ENCODE data around the gene ITGA8. TPM values are rescaled to one million over a fixed set of nuclear protein-coding genes. Genes with fewer than 3 reads are reported as not detected.
"Not testable (repeated sequence)": the region's sequence is repeated elsewhere in the genome, so short reads cannot be mapped to it uniquely, and the experiment has no call there.

ITGA8 gene
- total and polyA plus RNA-seq, 9 donors, result 3.5 to 58.0 (median 6.8) TPM

GRCh38 chr10:15482156-15482555, 237.6 kb downstream of the ITGA8 start:
- TF ChIP-seq EP300 (IDR thresholded peaks at IDR 0.05), result no peak
- TF ChIP-seq, protein P1, sequence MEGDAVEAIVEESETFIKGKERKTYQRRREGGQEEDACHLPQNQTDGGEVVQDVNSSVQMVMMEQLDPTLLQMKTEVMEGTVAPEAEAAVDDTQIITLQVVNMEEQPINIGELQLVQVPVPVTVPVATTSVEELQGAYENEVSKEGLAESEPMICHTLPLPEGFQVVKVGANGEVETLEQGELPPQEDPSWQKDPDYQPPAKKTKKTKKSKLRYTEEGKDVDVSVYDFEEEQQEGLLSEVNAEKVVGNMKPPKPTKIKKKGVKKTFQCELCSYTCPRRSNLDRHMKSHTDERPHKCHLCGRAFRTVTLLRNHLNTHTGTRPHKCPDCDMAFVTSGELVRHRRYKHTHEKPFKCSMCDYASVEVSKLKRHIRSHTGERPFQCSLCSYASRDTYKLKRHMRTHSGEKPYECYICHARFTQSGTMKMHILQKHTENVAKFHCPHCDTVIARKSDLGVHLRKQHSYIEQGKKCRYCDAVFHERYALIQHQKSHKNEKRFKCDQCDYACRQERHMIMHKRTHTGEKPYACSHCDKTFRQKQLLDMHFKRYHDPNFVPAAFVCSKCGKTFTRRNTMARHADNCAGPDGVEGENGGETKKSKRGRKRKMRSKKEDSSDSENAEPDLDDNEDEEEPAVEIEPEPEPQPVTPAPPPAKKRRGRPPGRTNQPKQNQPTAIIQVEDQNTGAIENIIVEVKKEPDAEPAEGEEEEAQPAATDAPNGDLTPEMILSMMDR (IDR thresholded peaks at IDR 0.05), result no peak
- no peak for TF ChIP-seq POLR2A (IDR thresholded peaks at IDR 0.05)
- Histone ChIP-seq H3K4me1 (ENCODE audit: insufficient read depth) (no peaks in the 10 kb centered on the region), H3K27ac (no peak overlapping the region), H3K9me3 (no peaks in the 10 kb centered on the region), H3K4me3 (no peak overlapping the region), H3K36me3 (no peaks in the 10 kb centered on the region), H3K27me3 (no peaks in the 10 kb centered on the region)
- WGBS, 3 donors, result 43 to 50% (median 45%) methylated on average over 2 of the region's 2 CpGs
- DNase-seq, result no peak
- intact Hi-C loops (cut with DNase I), result no loop called here

DNA sequence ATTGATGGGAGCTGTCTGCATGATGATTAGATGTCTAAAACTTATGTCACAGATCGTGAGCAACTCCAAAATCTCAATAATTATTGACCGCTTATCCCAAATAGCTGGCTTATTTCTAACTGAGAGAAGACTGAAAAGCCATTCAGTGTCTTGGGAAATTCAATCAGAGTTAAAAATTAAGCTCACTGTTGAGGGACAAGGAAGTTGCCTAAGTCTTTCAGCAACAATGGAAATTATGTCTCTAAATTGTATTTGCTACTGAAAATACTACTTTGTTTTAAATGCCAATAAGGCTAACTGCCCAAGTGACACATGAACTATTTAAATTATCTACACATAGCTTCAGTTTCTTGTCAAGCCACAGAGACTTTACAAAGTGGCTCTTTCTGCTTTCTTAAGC, 240.8 kb downstream of the ITGA8 start:
- Histone ChIP-seq H3K36me3 (no peaks in the 10 kb centered on the region), H3K27ac (no peak overlapping the region), H3K4me3 (no peak overlapping the region), H3K9me3 (no peaks in the 10 kb centered on the region), H3K27me3 (no peaks in the 10 kb centered on the region), H3K4me1 (ENCODE audit: insufficient read depth) (no peaks in the 10 kb centered on the region)
- no peak for DNase-seq
- 76 to 91% (median 85%) methylated on average over 2 of the region's 2 CpGs for WGBS, 3 donors
- intact Hi-C loops (cut with DNase I), result no loop called here
- TF ChIP-seq, protein P1 (IDR thresholded peaks at IDR 0.05), result no peak
- TF ChIP-seq POLR2A (IDR thresholded peaks at IDR 0.05), result no peak

GRCh38 chr10:15478429-15478828, 241.3 kb downstream of the ITGA8 start:
- DNase-seq, result no peak
- 80 to 82% (median 80%) methylated on average over 6 of the region's 6 CpGs for WGBS, 3 donors

GRCh38 chr10:15476337-15476736, 243.4 kb downstream of the ITGA8 start:
- intact Hi-C loops (cut with DNase I), result no loop called here

More at GRCh38 chr10:15478429-15478828, 241.3 kb downstream of the ITGA8 start:
- no peaks in the 10 kb centered on the region for H3K36me3 ChIP-seq
- H3K4me1 ChIP-seq (ENCODE audit: insufficient read depth), result no peaks in the 10 kb centered on the region
- no peak overlapping the region for H3K27ac ChIP-seq
- no peaks in the 10 kb centered on the region for H3K9me3 ChIP-seq
- intact Hi-C loops (cut with DNase I), result no loop called here
- TF ChIP-seq EP300 (IDR thresholded peaks at IDR 0.05) (no peak), POLR2A (IDR thresholded peaks at IDR 0.05) (no peak)
- TF ChIP-seq, protein P1 (IDR thresholded peaks at IDR 0.05), result no peak
- H3K27me3 ChIP-seq, result no peaks in the 10 kb centered on the region
- no peak overlapping the region for H3K4me3 ChIP-seq

DNA sequence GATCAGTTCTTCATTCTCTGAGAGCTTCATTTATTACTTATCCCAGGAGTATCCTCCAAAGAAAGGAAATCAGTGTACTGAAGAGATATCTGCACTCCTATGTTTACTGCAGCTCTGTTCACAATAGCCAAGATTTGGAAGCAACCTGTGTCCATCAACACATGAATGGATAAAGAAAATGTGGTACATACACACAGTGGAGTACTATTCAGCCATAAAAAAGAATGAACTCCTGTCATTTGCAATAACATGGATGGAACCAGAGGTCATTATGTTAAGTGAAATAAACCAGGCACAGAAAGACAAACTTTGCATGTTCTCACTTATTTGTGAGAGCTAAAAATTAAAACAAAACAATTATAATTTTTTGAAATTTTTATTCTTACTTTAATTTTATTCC, 244.3 kb downstream of the ITGA8 start:
- H3K4me3 ChIP-seq; H3K4me1 ChIP-seq (ENCODE audit: insufficient read depth); H3K27me3 ChIP-seq; intact Hi-C loops (cut with DNase I); H3K9me3 ChIP-seq; H3K36me3 ChIP-seq; DNase-seq; H3K27ac ChIP-seq: not testable (repeated sequence)

More at GRCh38 chr10:15476337-15476736, 243.4 kb downstream of the ITGA8 start:
- TF ChIP-seq POLR2A (IDR thresholded peaks at IDR 0.05) (no peak), EP300 (IDR thresholded peaks at IDR 0.05) (no peak)
- TF ChIP-seq, protein P1 (IDR thresholded peaks at IDR 0.05), result no peak
- H3K9me3 ChIP-seq, result no peaks in the 10 kb centered on the region
- WGBS, 3 donors, result 91 to 92% (median 91%) methylated on average over 4 of the region's 4 CpGs
- no peaks in the 10 kb centered on the region for H3K36me3 ChIP-seq
- H3K27me3 ChIP-seq, result no peaks in the 10 kb centered on the region
- no peak for DNase-seq
- H3K4me1 ChIP-seq (ENCODE audit: insufficient read depth), result no peaks in the 10 kb centered on the region
- no peak overlapping the region for H3K4me3 ChIP-seq
- no peak overlapping the region for H3K27ac ChIP-seq

All from ovary (tissue), 9 donors.